Lung (tissue), 12 donors: ENCODE measurements around the gene EFCAB5. TPM values are rescaled to one million over a fixed set of nuclear protein-coding genes. Genes with fewer than 3 reads are reported as not detected.
A peak's percentile ranks its signal among the peaks of the same experiment; 100 is the strongest.
"Not testable (repeated sequence)": the region's sequence is repeated elsewhere in the genome, so short reads cannot be mapped to it uniquely, and the experiment has no call there.

Experiments
- ATAC-seq: fragments of 200-7000 bp; cut with Tn5 transposase; one replicate; pipeline ENCODE4 v1.9.1; 2020; ENCODE audit warnings: moderate number of reproducible peaks; ENCODE audit not compliant: insufficient read depth, low FRiP score
- DNase-seq, 3 donors: peaks; one replicate each; pipeline ENCODE4 v3.0.0-alpha.2; 2013 to 2017
- H3K27ac ChIP-seq, 2 donors: one replicate each; pipeline ENCODE4 v1.5.1; 2013; ENCODE audit warnings: mild to moderate bottlenecking in 2 of 2, moderate library complexity in 2 of 2, control low read depth in 1 of 2, inconsistent platforms in 1 of 2, low read depth in 1 of 2, low read length in 1 of 2
- H3K27me3 ChIP-seq, 3 donors: one replicate each; pipeline ENCODE4 v1.5.1; 2013; ENCODE audit warnings: low read length in 2 of 3; ENCODE audit not compliant: control insufficient read depth in 3 of 3, insufficient read depth in 3 of 3
- H3K36me3 ChIP-seq, 4 donors: one replicate each; pipeline ENCODE4 v1.5.1; 2013; ENCODE audit warnings: low read length in 4 of 4, mild to moderate bottlenecking in 1 of 4, moderate library complexity in 1 of 4; ENCODE audit not compliant: control insufficient read depth in 4 of 4, insufficient read depth in 4 of 4
- H3K4me1 ChIP-seq, 5 donors: one replicate each; pipeline ENCODE4 v1.5.1; 2013; ENCODE audit warnings: low read length in 5 of 5, mild to moderate bottlenecking in 2 of 5, moderate library complexity in 1 of 5; ENCODE audit not compliant: control insufficient read depth in 5 of 5, insufficient read depth in 5 of 5
- H3K4me3 ChIP-seq: one replicate; pipeline ENCODE4 v1.5.1; 2013; ENCODE audit warnings: mild to moderate bottlenecking, control low read depth, moderate library complexity
- H3K9ac ChIP-seq, 2 donors: one replicate each; pipeline ENCODE4 v1.5.1; 2013; ENCODE audit warnings: low read length in 2 of 2, control low read depth in 1 of 2; ENCODE audit not compliant: insufficient read depth in 1 of 2
- H3K9me3 ChIP-seq, 4 donors: one replicate each; pipeline ENCODE4 v1.5.1; 2013; ENCODE audit warnings: low read length in 3 of 4, mild to moderate bottlenecking in 1 of 4, moderate library complexity in 1 of 4; ENCODE audit not compliant: control insufficient read depth in 4 of 4, insufficient read depth in 3 of 4
- CTCF ChIP-seq: IDR thresholded peaks from 2 replicates; pipeline ENCODE4 v1.5.1; 2012; ENCODE audit warnings: mild to moderate bottlenecking; ENCODE audit errors: control extremely low read depth, extremely low read depth
- WGBS, 2 donors: extraction: QIAGEN DNeasy Blood & Tissue Kit; methylation state at CpG; one replicate each; pipeline ENCODE4 v1.1.7; 2013; 5-methylcytosine and 5-hydroxymethylcytosine counted together
- polyA plus RNA-seq, 2 donors: library from polyadenylated mRNA; stranded (reverse); fragments of 200-250 nt; gene quantifications; one replicate each; pipeline ENCODE4 v1.2.1, GENCODE V29; 2013
- total RNA-seq, 2 donors: library from RNA; depleted of rRNA in 1 of 2; stranded (reverse); fragments of >200 nt in 1 of 2; gene quantifications; one replicate each; pipeline ENCODE4 v1.2.1, GENCODE V29; 2014 to 2021
- donor health status: control.
- donor health status: control.
- donor health status: Bipolar disorder and iron deficiency.
- donor health status: healthy.
- donor health status: DM: yes; HTN: yes; CAD: no.

Gene EFCAB5
- total and polyA plus RNA-seq, 4 donors: 0.09 to 2.2 (median 0.42) TPM

DNA sequence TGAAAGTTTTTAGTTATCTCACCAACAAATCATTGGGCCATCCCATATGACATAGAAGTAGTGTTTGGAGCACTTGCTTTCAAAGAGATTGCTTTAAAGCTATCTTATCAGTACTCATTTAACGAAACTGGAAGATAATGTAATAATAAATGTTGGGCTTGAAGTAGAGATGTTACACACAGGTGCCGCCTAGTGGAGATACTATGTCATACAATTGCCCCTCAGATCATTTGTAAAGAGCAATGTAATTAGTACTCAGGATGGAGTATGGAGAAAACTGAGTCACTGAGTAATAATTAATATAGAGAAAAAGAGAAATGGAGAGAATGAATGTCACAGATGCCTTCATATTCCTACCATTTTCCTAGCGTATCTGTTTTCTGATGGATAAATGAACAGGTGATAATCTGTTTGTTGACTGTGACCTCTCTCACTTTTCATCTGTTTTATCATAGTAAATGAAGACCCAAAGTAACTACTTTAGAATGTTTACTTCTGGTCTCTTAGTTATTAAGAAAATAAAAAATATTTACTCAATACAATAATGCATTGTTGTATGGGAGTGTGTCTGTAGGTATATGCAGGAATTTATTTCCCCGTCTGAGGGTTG, 80.4 kb downstream of the EFCAB5 start:
- H3K4me1 ChIP-seq: no peaks in the 10 kb centered on the region
- H3K9me3 ChIP-seq: no peaks in the 10 kb centered on the region
- TF ChIP-seq CTCF: peak; percentile 57
- H3K27me3 ChIP-seq: peaks cover 0 to 3% (median 0%) of the 10 kb centered on the region in 3 donors
- H3K9ac ChIP-seq: no peak overlapping the region
- no peak overlapping the region for H3K27ac ChIP-seq
- ATAC-seq (no peak), DNase-seq (peak; percentile 15 to 63 (median 46))
- no peaks in the 10 kb centered on the region for H3K36me3 ChIP-seq
- no peak overlapping the region for H3K4me3 ChIP-seq
- 33% methylated on average over 4 of the region's 4 CpGs for WGBS, 2 donors

DNA sequence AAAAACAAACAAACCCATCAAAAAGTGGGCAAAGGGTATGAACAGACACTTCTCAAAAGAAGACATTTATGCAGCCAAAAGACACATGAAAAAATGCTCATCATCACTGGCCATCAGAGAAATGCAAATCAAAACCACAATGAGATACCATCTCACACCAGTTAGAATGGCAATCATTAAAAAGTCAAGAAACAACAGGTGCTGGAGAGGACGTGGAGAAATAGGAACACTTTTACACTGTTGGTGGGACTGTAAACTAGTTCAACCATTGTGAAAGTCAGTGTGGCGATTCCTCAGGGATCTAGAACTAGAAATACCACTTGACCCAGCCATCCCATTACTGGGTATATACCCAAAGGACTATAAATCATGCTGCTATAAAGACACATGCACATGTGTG, 83.9 kb downstream of the EFCAB5 start:
- H3K4me1 ChIP-seq, H3K27ac ChIP-seq, H3K36me3 ChIP-seq, ATAC-seq, H3K9ac ChIP-seq, H3K4me3 ChIP-seq, H3K9me3 ChIP-seq, H3K27me3 ChIP-seq, DNase-seq: not testable (repeated sequence)
- WGBS, 2 donors: 100% methylated on average over 1 of the region's 2 CpGs; no CpG with 5 or more reads in 1 of the 2 donors

GRCh38 chr17:30027676-30028075, 86.2 kb downstream of the EFCAB5 start:
- Histone ChIP-seq H3K4me3 (no peak overlapping the region), H3K27ac (no peak overlapping the region), H3K4me1 (no peaks in the 10 kb centered on the region), H3K36me3 (no peaks in the 10 kb centered on the region), H3K27me3 (no peaks in the 10 kb centered on the region), H3K9me3 (no peaks in the 10 kb centered on the region), H3K9ac (no peak overlapping the region)
- no peak for TF ChIP-seq CTCF
- ATAC-seq (no peak), DNase-seq (no peak)
- 82 to 89% methylated on average over 4 of the region's 4 CpGs for WGBS, 2 donors

DNA sequence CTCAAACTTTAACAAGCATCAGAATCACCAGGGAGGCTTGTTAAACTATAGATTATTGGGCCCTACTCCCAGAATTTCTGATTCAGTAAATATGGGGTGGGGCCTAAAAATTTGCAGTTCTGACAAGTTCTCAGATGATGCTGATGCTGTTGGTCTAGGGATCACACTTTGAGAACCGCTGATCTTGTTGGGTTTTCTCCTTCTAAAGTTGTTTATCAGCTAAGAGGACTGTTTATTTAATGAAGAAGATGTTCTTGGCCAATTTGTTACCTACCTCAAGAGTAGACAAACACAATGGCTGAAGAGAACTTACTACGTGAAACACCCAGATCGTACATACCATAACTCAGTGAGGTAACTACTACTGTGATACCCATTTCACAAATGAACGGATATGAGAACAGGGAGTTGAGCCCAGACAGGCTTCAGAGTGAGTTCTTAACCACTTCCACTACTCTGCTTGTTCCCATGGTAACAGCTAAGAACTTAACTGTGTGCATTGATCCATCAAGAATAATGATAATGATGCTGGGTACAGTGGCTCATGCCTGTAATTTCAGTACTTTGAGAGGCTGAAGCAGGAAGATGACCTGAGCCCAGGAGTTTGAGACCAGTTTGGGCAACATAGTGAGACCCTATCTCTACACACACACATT, 89.9 kb downstream of the EFCAB5 start:
- H3K36me3 ChIP-seq: no peaks in the 10 kb centered on the region

More for the DNA sequence above, 89.9 kb downstream of the EFCAB5 start:
- WGBS, 2 donors: 90 to 97% methylated on average over 4 of the region's 4 CpGs
- Histone ChIP-seq H3K27me3 (no peaks in the 10 kb centered on the region), H3K4me1 (no peaks in the 10 kb centered on the region), H3K9ac (no peak overlapping the region), H3K9me3 (no peaks in the 10 kb centered on the region), H3K4me3 (no peak overlapping the region), H3K27ac (no peak overlapping the region)
- DNase-seq: no peak
- no peak for TF ChIP-seq CTCF
- no peak for ATAC-seq
